IPS-18a (cell line): ENCODE data around the gene PRSS56.

ENCODE experiments used
- H3K27ac ChIP-seq: one replicate; pipeline ENCODE4 v1.5.1; 2013; ENCODE audit warnings: low read length
- H3K27me3 ChIP-seq: one replicate; pipeline ENCODE4 v1.6.1; 2013; ENCODE audit warnings: mild to moderate bottlenecking, low read length; ENCODE audit not compliant: control insufficient read depth, insufficient read depth
- H3K36me3 ChIP-seq: one replicate; pipeline ENCODE4 v1.6.1; 2013; ENCODE audit warnings: low read depth, low read length; ENCODE audit not compliant: control insufficient read depth
- H3K4me1 ChIP-seq: one replicate; pipeline ENCODE4 v1.6.1; 2013; ENCODE audit warnings: low read depth, low read length; ENCODE audit not compliant: control insufficient read depth
- H3K4me3 ChIP-seq: one replicate; pipeline ENCODE4 v1.5.1; 2013; ENCODE audit warnings: low read length
- H3K9ac ChIP-seq: one replicate; pipeline ENCODE4 v1.6.1; 2013; ENCODE audit warnings: mild to moderate bottlenecking, low read length, moderate library complexity
- H3K9me3 ChIP-seq: one replicate; pipeline ENCODE4 v1.6.1; 2013; ENCODE audit warnings: low read depth, low read length; ENCODE audit not compliant: control insufficient read depth

Gene PRSS56

GRCh38 chr2:232574674-232575403 lies 54.7 kb downstream of the PRSS56 start:
- Histone ChIP-seq H3K9me3 (no peaks in the 10 kb centered on the region), H3K4me3 (no peak overlapping the region), H3K36me3 (peaks cover 37% of the 10 kb centered on the region), H3K27me3 (no peaks in the 10 kb centered on the region), H3K9ac (no peak overlapping the region), H3K4me1 (no peaks in the 10 kb centered on the region), H3K27ac (no peak overlapping the region)
